OCI-LY1 (cell line): ENCODE results near the gene FNDC3A.

Source experiments
- CTCF ChIP-seq: fragments of 200-600 bp; sonication (generic), shearing (Covaris generic); IDR thresholded peaks from 2 replicates; pipeline ENCODE4 v1.5.1; 2017; ENCODE audit warnings: mild to moderate bottlenecking, antibody characterized with exemption, low read length, moderate library complexity, mixed read lengths
- EZH2 ChIP-seq: fragments of 200-600 bp; sonication (generic), shearing (Covaris generic); IDR thresholded peaks from 2 replicates; pipeline ENCODE4 v1.8.0; 2017; ENCODE audit warnings: borderline replicate concordance, mixed run types, mild to moderate bottlenecking, antibody characterized with exemption, low read length, moderate library complexity, mixed read lengths

GRCh38 chr13:49040872-49041271, 65.2 kb downstream of the FNDC3A start:
- TF ChIP-seq EZH2 (no peak), CTCF (no peak)
